Thyroid gland (tissue), 4 donors: Measurements from ENCODE around the gene SETBP1.

Experiments
- CTCF ChIP-seq, 6 experiments: fragments of 200-600 bp in 3 of 6; fragments of 450-650 bp in 3 of 6; sonication (generic) in 3 of 6; IDR thresholded peaks; one replicate each; pipeline ENCODE4 v1.5.1; 2016 to 2019; ENCODE audit warnings: antibody characterized with exemption in 6 of 6, mild to moderate bottlenecking in 2 of 6, inconsistent platforms in 1 of 6, moderate library complexity in 1 of 6
- POLR2A ChIP-seq, 2 donors: fragments of 450-650 bp; IDR thresholded peaks; one replicate each; pipeline ENCODE4 v1.6.1; 2017; ENCODE audit warnings: antibody characterized with exemption in 2 of 2, mild to moderate bottlenecking in 2 of 2, moderate library complexity in 1 of 2

- TF ChIP-seq CTCF (IDR thresholded peaks at IDR 0.05) (no peak), POLR2A (IDR thresholded peaks at IDR 0.05) (no peak)
Measured at GRCh38 chr18:44961288-44961995, 280.8 kb downstream of the SETBP1 start.
